CD14-positive monocyte (primary cell): Measurements from ENCODE around the gene RASA4. TPM values are rescaled to one million over a fixed set of nuclear protein-coding genes. Genes with fewer than 3 reads are reported as not detected.
A peak's percentile ranks its signal among the peaks of the same experiment; 100 is the strongest.
"Not testable (repeated sequence)": the region's sequence is repeated elsewhere in the genome, so short reads cannot be mapped to it uniquely, and the experiment has no call there.

Experiments used
- DNase-seq, 3 donors: peaks; one replicate each; pipeline ENCODE4 v3.0.0-alpha.2; 2011 to 2022
- H2AFZ ChIP-seq: 2 replicates; pipeline ENCODE4 v1.6.0; 2012; ENCODE audit warnings: mild to moderate bottlenecking, low read depth, low read length, inconsistent platforms; ENCODE audit not compliant: insufficient read depth, poor library complexity, severe bottlenecking
- H3K27ac ChIP-seq, 2 donors: 1 replicate in 1 of 2; 2 replicates in 1 of 2; pipeline ENCODE4 v1.5.1; 2012 to 2013; ENCODE audit warnings: low read length in 2 of 2, control low read depth in 1 of 2, inconsistent platforms in 1 of 2, low read depth in 1 of 2, mild to moderate bottlenecking in 1 of 2
- H3K27me3 ChIP-seq, 2 donors: one replicate each; pipeline versions ENCODE4 v1.6.0 to v1.6.1; 2011 to 2013; ENCODE audit warnings: low read length in 2 of 2; ENCODE audit not compliant: control insufficient read depth in 2 of 2, insufficient read depth in 2 of 2
- H3K36me3 ChIP-seq, 2 donors: replicated peaks in 1 of 2; 1 replicate in 1 of 2; 2 replicates in 1 of 2; pipeline versions ENCODE4 v1.5.1 to v1.6.1; 2012 to 2013; ENCODE audit warnings: low read length in 2 of 2, control low read depth in 1 of 2, inconsistent platforms in 1 of 2, mild to moderate bottlenecking in 1 of 2; ENCODE audit not compliant: insufficient read depth in 2 of 2, control insufficient read depth in 1 of 2
- H3K4me1 ChIP-seq, 2 donors: 1 replicate in 1 of 2; 2 replicates in 1 of 2; pipeline versions ENCODE4 v1.5.1 to v1.6.1; 2012 to 2013; ENCODE audit warnings: low read length in 2 of 2, control low read depth in 1 of 2, inconsistent platforms in 1 of 2, mild to moderate bottlenecking in 1 of 2, moderate library complexity in 1 of 2; ENCODE audit not compliant: insufficient read depth in 2 of 2, control insufficient read depth in 1 of 2
- H3K4me2 ChIP-seq: replicated peaks from 2 replicates; pipeline ENCODE3; 2012; ENCODE audit warnings: low read length, moderate library complexity, mild to moderate bottlenecking; ENCODE audit not compliant: poor library complexity, severe bottlenecking; ENCODE audit errors: extremely low read depth
- H3K4me3 ChIP-seq, 3 experiments: fragments of 200-600 bp in 1 of 3; sonication (generic) in 1 of 3; replicated peaks in 1 of 3; 1 replicate in 2 of 3; 2 replicates in 1 of 3; pipeline ENCODE4 v1.5.1; 2011 to 2013; ENCODE audit warnings: low read length in 3 of 3, mild to moderate bottlenecking in 3 of 3, control low read depth in 2 of 3, low read depth in 2 of 3, inconsistent platforms in 1 of 3, moderate library complexity in 1 of 3
- H3K79me2 ChIP-seq: 2 replicates; pipeline ENCODE4 v1.6.0; 2012; ENCODE audit warnings: mild to moderate bottlenecking, control low read depth, inconsistent platforms, low read length, moderate library complexity; ENCODE audit not compliant: insufficient read depth
- H3K9ac ChIP-seq: 2 replicates; pipeline ENCODE4 v1.6.0; 2017; ENCODE audit warnings: low read length, mild to moderate bottlenecking; ENCODE audit not compliant: insufficient read depth, poor library complexity, severe bottlenecking
- H3K9me3 ChIP-seq, 2 donors: replicated peaks in 1 of 2; 1 replicate in 1 of 2; 2 replicates in 1 of 2; pipeline versions ENCODE4 v1.5.1 to v1.6.1; 2012 to 2013; ENCODE audit warnings: low read length in 2 of 2, control low read depth in 1 of 2; ENCODE audit not compliant: control insufficient read depth in 1 of 2, insufficient read depth in 1 of 2
- H4K20me1 ChIP-seq: 2 replicates; pipeline ENCODE4 v1.6.0; 2012; ENCODE audit warnings: mild to moderate bottlenecking, low read length, control low read depth, moderate library complexity; ENCODE audit not compliant: insufficient read depth
- H3K27ac Mint-ChIP-seq, 7 donors: one replicate each; pipeline ENCODE4 v1.8.0; 2020; ENCODE audit warnings: mild to moderate bottlenecking in 7 of 7, mixed read lengths in 7 of 7, moderate library complexity in 6 of 7, inconsistent platforms in 2 of 7
- H3K27me3 Mint-ChIP-seq, 3 donors: one replicate each; pipeline ENCODE4 v1.8.0; 2021 to 2022; ENCODE audit warnings: low read depth in 3 of 3, mild to moderate bottlenecking in 3 of 3, mixed read lengths in 3 of 3, moderate library complexity in 3 of 3, inconsistent platforms in 1 of 3
- H3K36me3 Mint-ChIP-seq, 2 donors: one replicate each; pipeline ENCODE4 v1.8.0; 2020; ENCODE audit warnings: mixed read lengths in 2 of 2, inconsistent platforms in 1 of 2, mild to moderate bottlenecking in 1 of 2
- H3K4me1 Mint-ChIP-seq: one replicate; pipeline ENCODE4 v1.8.0; 2020; ENCODE audit warnings: mild to moderate bottlenecking, mixed read lengths
- H3K4me3 Mint-ChIP-seq, 2 donors: one replicate each; pipeline ENCODE4 v1.8.0; 2020; ENCODE audit warnings: mild to moderate bottlenecking in 2 of 2, mixed read lengths in 2 of 2, moderate library complexity in 1 of 2
- H3K9me3 Mint-ChIP-seq, 7 donors: one replicate each; pipeline ENCODE4 v1.8.0; 2020 to 2022; ENCODE audit warnings: mixed read lengths in 7 of 7, mild to moderate bottlenecking in 6 of 7, moderate library complexity in 6 of 7, inconsistent platforms in 2 of 7
- WGBS: methylation state at CpG from one replicate; pipeline ENCODE4 v1.1.5; 2013; ENCODE audit warnings: missing lambda C conversion rate; ENCODE audit not compliant: insufficient coverage; 5-methylcytosine and 5-hydroxymethylcytosine counted together
- intact Hi-C, 2 donors: fragments of 100-400 bp; cut with micrococcal nuclease; formaldehyde crosslinking; loops; one replicate each; pipeline versions ENCODE4 v1.15.0 to v1.15.1; 2023
- polyA plus RNA-seq, 3 donors: library from polyadenylated mRNA; depleted of rRNA in 1 of 3; unstranded in 2 of 3; stranded (reverse) in 1 of 3; fragments of 300-500 nt in 2 of 3; fragments of >200 nt in 1 of 3; fragmentation: Illumina TruSeq in 2 of 3; gene quantifications; 1 replicate in 2 of 3; 2 replicates in 1 of 3; pipeline ENCODE4 v1.2.3, GENCODE V29; 2012 to 2021

Gene RASA4
- polyA plus RNA-seq, 3 donors, result 13.9 to 64.5 (median 18.6) TPM

DNA sequence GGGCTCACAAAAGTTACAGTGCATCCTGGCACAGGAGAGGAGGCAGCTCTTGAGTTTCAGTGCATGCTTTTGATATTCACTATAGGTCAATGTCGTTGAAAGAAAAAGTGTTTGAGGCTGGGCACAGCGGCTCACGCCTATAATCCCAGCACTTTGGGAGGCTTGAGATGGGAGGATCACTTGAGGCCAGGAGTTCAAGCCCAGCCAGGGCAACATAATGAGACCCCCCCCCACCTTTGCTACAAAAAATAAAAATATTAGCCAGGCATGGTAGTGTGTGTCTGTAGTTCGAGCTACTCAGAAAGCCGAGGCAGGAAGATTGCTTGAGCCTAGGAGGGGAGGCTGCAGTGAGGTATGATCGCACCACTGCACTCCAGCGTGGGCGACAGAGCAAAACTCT is 1.6 kb upstream of the RASA4 start:
- H3K36me3 ChIP-seq, H3K9me3 Mint-ChIP-seq, H4K20me1 ChIP-seq, H3K9me3 ChIP-seq, H3K4me1 ChIP-seq, H3K4me1 Mint-ChIP-seq, H3K79me2 ChIP-seq, H3K27ac ChIP-seq, H2AFZ ChIP-seq, H3K27ac Mint-ChIP-seq, H3K27me3 Mint-ChIP-seq, H3K4me3 ChIP-seq, H3K27me3 ChIP-seq, H3K4me2 ChIP-seq, H3K36me3 Mint-ChIP-seq, H3K9ac ChIP-seq, intact Hi-C loops, H3K4me3 Mint-ChIP-seq: not testable (repeated sequence)
- no CpG with 5 or more reads among the region's 8 CpGs for WGBS
- DNase-seq, result peak in 1 of 3 donors; percentile 0

DNA sequence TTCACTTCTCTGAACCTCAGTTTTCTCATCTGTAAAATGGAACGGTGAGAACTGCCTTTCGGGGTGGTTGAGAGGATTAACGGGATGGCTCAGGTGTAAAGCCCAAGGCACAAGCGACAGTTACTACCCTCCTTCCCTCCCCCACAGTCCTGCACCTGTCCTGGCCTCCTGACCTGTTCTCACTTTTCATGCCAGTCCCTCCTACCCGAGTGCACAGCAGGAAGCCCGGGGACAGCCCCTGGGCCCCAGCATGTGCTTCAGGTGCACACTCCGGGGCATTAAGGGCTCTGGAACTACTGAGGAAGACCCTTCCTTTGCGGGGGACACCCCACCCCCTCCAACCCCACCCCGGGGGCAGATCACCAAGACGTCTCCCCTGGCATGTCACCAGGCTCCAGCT is 626 bp downstream of the RASA4 start:
- H3K9me3 ChIP-seq, intact Hi-C loops, H3K9me3 Mint-ChIP-seq, H3K4me1 Mint-ChIP-seq, H3K27me3 ChIP-seq, H3K27ac Mint-ChIP-seq, H3K79me2 ChIP-seq, H3K36me3 Mint-ChIP-seq, H3K27me3 Mint-ChIP-seq, DNase-seq, H4K20me1 ChIP-seq, H3K4me3 ChIP-seq, H3K4me3 Mint-ChIP-seq, H2AFZ ChIP-seq, H3K4me2 ChIP-seq, H3K9ac ChIP-seq, H3K27ac ChIP-seq, H3K36me3 ChIP-seq: not testable (repeated sequence)
- no CpG with 5 or more reads among the region's 10 CpGs for WGBS
- H3K4me1 ChIP-seq, result peaks cover 9 to 11% of the 10 kb centered on the region in 2 donors

DNA sequence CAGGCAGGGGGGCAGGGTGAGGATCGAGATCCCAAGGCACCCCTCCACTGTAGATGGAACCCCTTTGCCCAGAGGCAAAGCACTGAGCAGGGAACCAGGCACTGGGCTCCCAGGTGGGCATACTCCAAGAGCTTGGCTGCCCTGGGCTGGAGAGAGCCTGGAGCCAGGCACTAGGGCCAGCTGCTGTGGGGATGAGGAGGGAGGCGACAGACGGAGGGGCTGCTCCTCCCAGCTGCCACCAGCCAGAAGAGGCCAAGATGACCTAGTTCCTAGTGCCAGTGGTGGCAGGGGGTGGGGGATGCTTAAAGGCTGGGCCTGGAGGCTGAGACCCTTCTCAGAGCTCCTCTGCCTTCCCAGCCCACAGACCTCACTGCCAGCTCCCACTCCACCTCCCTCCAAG is 1.7 kb downstream of the RASA4 start:
- H4K20me1 ChIP-seq, H3K4me2 ChIP-seq, H3K36me3 ChIP-seq, H3K4me3 Mint-ChIP-seq, H3K4me1 Mint-ChIP-seq, H3K27me3 ChIP-seq, H3K9ac ChIP-seq, H3K9me3 ChIP-seq, H3K27me3 Mint-ChIP-seq, intact Hi-C loops, H3K79me2 ChIP-seq, H3K4me3 ChIP-seq, H3K27ac Mint-ChIP-seq, H3K9me3 Mint-ChIP-seq, H3K27ac ChIP-seq, H2AFZ ChIP-seq, DNase-seq, H3K36me3 Mint-ChIP-seq: not testable (repeated sequence)
- H3K4me1 ChIP-seq, result peaks cover 9 to 11% of the 10 kb centered on the region in 2 donors
- no CpG with 5 or more reads among the region's 3 CpGs for WGBS

DNA sequence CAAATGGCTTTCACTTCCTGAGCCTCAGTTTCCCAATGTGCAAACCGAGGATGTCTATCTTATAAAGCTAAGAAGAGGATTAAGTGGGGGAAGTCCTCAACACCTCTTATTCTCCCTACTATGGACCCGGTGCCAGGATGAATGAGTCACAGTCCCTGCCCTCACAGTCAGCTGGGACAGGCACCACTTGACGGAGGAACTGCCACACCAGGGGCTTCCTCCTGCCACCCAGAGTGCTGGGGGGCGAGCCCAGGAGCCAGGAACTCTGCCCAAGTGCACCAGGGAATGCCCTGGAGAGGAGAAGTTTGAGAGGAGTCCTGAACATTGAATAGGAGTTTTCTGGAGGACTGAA is 2.2 kb downstream of the RASA4 start:
- H3K4me3 Mint-ChIP-seq, intact Hi-C loops, H3K27ac ChIP-seq, H3K4me3 ChIP-seq, H3K36me3 ChIP-seq, H3K9ac ChIP-seq, H3K4me2 ChIP-seq, H3K27ac Mint-ChIP-seq, H3K27me3 ChIP-seq, H4K20me1 ChIP-seq, H3K9me3 ChIP-seq, H2AFZ ChIP-seq, DNase-seq, H3K36me3 Mint-ChIP-seq, H3K27me3 Mint-ChIP-seq, H3K79me2 ChIP-seq, H3K4me1 Mint-ChIP-seq, H3K9me3 Mint-ChIP-seq: not testable (repeated sequence)
- H3K4me1 ChIP-seq, result peaks cover 9 to 11% of the 10 kb centered on the region in 2 donors
- WGBS, result no CpG with 5 or more reads among the region's 4 CpGs
